D721Med (cell line): ENCODE results near the gene SSU72.

Experiments used
- DNase-seq: peaks from one replicate; pipeline ENCODE4 v3.0.0; 2011; ENCODE audit warnings: low spot score; ENCODE audit not compliant: insufficient read length
- FAIRE-seq: peaks from 2 replicates; lab custom pipeline; 2011; peaks lifted over from hg19 to GRCh38; lab: Jason Lieb, UNC
- CTCF ChIP-seq: IDR thresholded peaks from 2 replicates; pipeline ENCODE4 v1.5.1; 2012; ENCODE audit warnings: mild to moderate bottlenecking, control low read depth; ENCODE audit not compliant: insufficient read depth; ENCODE audit errors: missing control alignments

SSU72 gene

GRCh38 chr1:1544544-1544943, 30.1 kb downstream of the SSU72 start:
- no peak for FAIRE-seq
- DNase-seq: no peak
- TF ChIP-seq CTCF: no peak

- no peak for DNase-seq
- FAIRE-seq: no peak
Measured at GRCh38 chr1:1543706-1544099, 31.0 kb downstream of the SSU72 start.

GRCh38 chr1:1542766-1543705, 31.6 kb downstream of the SSU72 start:
- no peak for DNase-seq
- no peak for FAIRE-seq
- TF ChIP-seq CTCF: no peak

More at GRCh38 chr1:1543706-1544099, 31.0 kb downstream of the SSU72 start:
- TF ChIP-seq CTCF: no peak

GRCh38 chr1:1541956-1542765, 32.5 kb downstream of the SSU72 start:
- DNase-seq (no peak), FAIRE-seq (no peak)

GRCh38 chr1:1540818-1541628, 33.6 kb downstream of the SSU72 start:
- FAIRE-seq (no peak), DNase-seq (no peak)
- TF ChIP-seq CTCF: no peak

More at GRCh38 chr1:1541956-1542765, 32.5 kb downstream of the SSU72 start:
- TF ChIP-seq CTCF: no peak

GRCh38 chr1:1540090-1540817, 34.4 kb downstream of the SSU72 start, which contains the start of gene TMEM240:
TMEM240 (minus strand) TSS chr1:1540624; CDS start chr1:1540346, 278 bp downstream.
- TF ChIP-seq CTCF: no peak
- FAIRE-seq (no peak), DNase-seq (peak; percentile 37)
